Neural cell (in vitro differentiated cells): ENCODE data around the gene ZNF529. TPM values are rescaled to one million over a fixed set of nuclear protein-coding genes. Genes with fewer than 3 reads are reported as not detected.

Experiments used
- H2AFZ ChIP-seq: fragments of 200-600, 300-800 bp; sonication (generic), shearing (Covaris generic); 2 replicates; pipeline ENCODE4 v1.6.0; 2014; ENCODE audit warnings: low read depth, mild to moderate bottlenecking, antibody characterized with exemption, low read length, moderate library complexity
- H3F3A ChIP-seq: fragments of 200-600 bp; shearing (Covaris generic); 2 replicates; pipeline ENCODE4 v1.6.1; 2016; ENCODE audit warnings: mild to moderate bottlenecking, moderate library complexity, mixed read lengths, antibody characterized with exemption, low read length; ENCODE audit not compliant: insufficient read depth, poor library complexity, severe bottlenecking
- H3K27ac ChIP-seq: fragments of 200-600, 300-800 bp; sonication (generic), shearing (Covaris generic); 2 replicates; pipeline ENCODE4 v1.5.1; 2014; ENCODE audit warnings: mild to moderate bottlenecking, low read length, moderate library complexity
- H3K27me3 ChIP-seq: fragments of 300-800, 200-600 bp; sonication (generic), shearing (Covaris generic); 2 replicates; pipeline ENCODE4 v1.6.0; 2014; ENCODE audit warnings: mild to moderate bottlenecking, low read depth, low read length, moderate library complexity; ENCODE audit not compliant: insufficient read depth
- H3K36me3 ChIP-seq: fragments of 300-800, 200-600 bp; sonication (generic), shearing (Covaris generic); 2 replicates; pipeline ENCODE4 v1.5.1; 2014; ENCODE audit warnings: mild to moderate bottlenecking, antibody characterized with exemption, low read length, moderate library complexity; ENCODE audit not compliant: insufficient read depth
- H3K4me2 ChIP-seq: fragments of 300-800, 200-600 bp; sonication (generic), shearing (Covaris generic); 2 replicates; pipeline ENCODE4 v1.6.0; 2014; ENCODE audit warnings: mild to moderate bottlenecking, low read length
- H3K4me3 ChIP-seq: fragments of 300-800, 200-600 bp; sonication (generic), shearing (Covaris generic); 2 replicates; pipeline ENCODE4 v1.5.1; 2014; ENCODE audit warnings: mild to moderate bottlenecking, low read length, moderate library complexity
- H3K79me2 ChIP-seq: fragments of 200-600 bp; shearing (Covaris generic); replicated peaks from 2 replicates; pipeline ENCODE4 v1.6.0; 2014; ENCODE audit warnings: mild to moderate bottlenecking, low read length, moderate library complexity; ENCODE audit not compliant: insufficient read depth
- H3K9ac ChIP-seq: fragments of 300-800, 200-600 bp; sonication (generic), shearing (Covaris generic); 2 replicates; pipeline ENCODE4 v1.6.1; 2016; ENCODE audit warnings: mild to moderate bottlenecking, low read length, mixed read lengths
- H3K9me2 ChIP-seq: fragments of 200-600 bp; shearing (Covaris generic); 2 replicates; pipeline ENCODE4 v1.6.1; 2016; ENCODE audit warnings: mild to moderate bottlenecking, low read length, mixed read lengths; ENCODE audit not compliant: insufficient read depth
- H3K9me3 ChIP-seq: fragments of 200-600, 300-800 bp; sonication (generic), shearing (Covaris generic); 2 replicates; pipeline ENCODE4 v1.6.1; 2016; ENCODE audit warnings: mild to moderate bottlenecking, mixed run types, low read length, moderate library complexity, mixed read lengths
- H4K20me1 ChIP-seq: fragments of 200-600 bp; shearing (Covaris generic); 2 replicates; pipeline ENCODE4 v1.6.1; 2016; ENCODE audit warnings: mild to moderate bottlenecking, mixed run types; ENCODE audit not compliant: insufficient read depth
- CTCF ChIP-seq: fragments of 450-650 bp; IDR thresholded peaks from 2 replicates; pipeline ENCODE4 v1.5.1; 2014; ENCODE audit warnings: antibody characterized with exemption, mild to moderate bottlenecking, moderate library complexity; ENCODE audit not compliant: poor library complexity, severe bottlenecking
- EP300 ChIP-seq: fragments of 450-650 bp; conservative IDR thresholded peaks from 2 replicates; pipeline ENCODE4 v1.6.1; 2014; ENCODE audit warnings: antibody characterized with exemption, mild to moderate bottlenecking, moderate library complexity; ENCODE audit not compliant: poor library complexity, severe bottlenecking
- EZH2 ChIP-seq: fragments of 200-600, 300-800 bp; shearing (Covaris generic), sonication (generic); IDR thresholded peaks from 2 replicates; pipeline ENCODE4 v1.6.1; 2014; ENCODE audit warnings: antibody characterized with exemption, low read length, borderline replicate concordance, mild to moderate bottlenecking; ENCODE audit not compliant: insufficient read depth, poor library complexity, severe bottlenecking
- MXI1 ChIP-seq: fragments of 450-650 bp; conservative IDR thresholded peaks from 2 replicates; pipeline ENCODE4 v1.6.1; 2014; ENCODE audit warnings: antibody characterized with exemption, mild to moderate bottlenecking; ENCODE audit not compliant: poor library complexity, severe bottlenecking
- POLR2AphosphoS5 ChIP-seq: IDR thresholded peaks from 2 replicates; pipeline ENCODE4 v1.6.1; 2012
- RAD21 ChIP-seq: fragments of 450-650 bp; conservative IDR thresholded peaks from 2 replicates; pipeline ENCODE4 v1.6.1; 2014; ENCODE audit warnings: antibody characterized with exemption, mild to moderate bottlenecking, moderate library complexity
- SMC3 ChIP-seq: fragments of 450-650 bp; conservative IDR thresholded peaks from 2 replicates; pipeline ENCODE4 v1.6.1; 2014; ENCODE audit warnings: antibody characterized with exemption, mild to moderate bottlenecking, moderate library complexity; ENCODE audit not compliant: poor library complexity
- TAF1 ChIP-seq: IDR thresholded peaks from 2 replicates; pipeline ENCODE4 v1.6.1; 2012; ENCODE audit warnings: low read depth
- polyA plus RNA-seq: library from polyadenylated mRNA; depleted of rRNA; stranded (reverse); fragments of >200 nt; gene quantifications from 2 replicates; pipeline ENCODE4 v1.2.3, GENCODE V29; 2014
- TF ChIP-seq, protein P1 (sequence below): IDR thresholded peaks from 2 replicates; pipeline ENCODE4 v1.6.1; 2012; ENCODE audit warnings: borderline replicate concordance

The ZNF529 gene
- polyA plus RNA-seq, 1 donor from 2014 or later: 54.5 TPM

DNA sequence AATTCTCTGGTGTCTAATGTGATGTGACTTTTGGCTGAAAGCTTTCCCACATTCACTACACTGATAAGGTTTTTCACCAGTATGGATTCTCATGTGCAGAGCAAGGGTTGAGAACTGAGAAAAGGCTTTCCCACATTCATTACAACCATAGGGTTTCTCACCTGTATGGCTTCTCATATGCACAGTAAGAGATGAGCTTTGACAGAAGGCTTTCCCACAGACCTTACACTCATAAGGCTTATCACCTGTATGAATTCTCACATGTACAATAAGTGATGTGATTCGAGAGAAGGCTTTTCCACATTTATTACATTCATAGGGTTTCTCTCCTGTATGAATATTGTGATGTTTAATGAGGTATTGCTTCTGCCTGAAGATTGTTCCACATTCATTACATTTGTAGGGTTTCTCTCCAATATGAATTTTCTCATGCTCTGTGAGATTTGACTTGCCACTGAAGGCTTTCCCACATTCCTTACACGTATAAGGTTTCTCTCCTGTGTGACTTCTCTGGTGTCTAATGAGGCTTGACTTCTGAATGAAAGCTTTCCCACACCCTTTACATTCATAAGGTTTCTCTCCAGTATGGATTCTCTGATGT is 59.0 kb downstream of the ZNF529 start:
- peaks cover 56% of the 10 kb centered on the region for H3K36me3 ChIP-seq
- H2AFZ ChIP-seq: no peak overlapping the region
- no peaks in the 10 kb centered on the region for H3K9me2 ChIP-seq
- H3K27ac ChIP-seq: no peak overlapping the region
- TF ChIP-seq CTCF: no peak
- no peak for TF ChIP-seq RAD21
- TF ChIP-seq, protein P1, sequence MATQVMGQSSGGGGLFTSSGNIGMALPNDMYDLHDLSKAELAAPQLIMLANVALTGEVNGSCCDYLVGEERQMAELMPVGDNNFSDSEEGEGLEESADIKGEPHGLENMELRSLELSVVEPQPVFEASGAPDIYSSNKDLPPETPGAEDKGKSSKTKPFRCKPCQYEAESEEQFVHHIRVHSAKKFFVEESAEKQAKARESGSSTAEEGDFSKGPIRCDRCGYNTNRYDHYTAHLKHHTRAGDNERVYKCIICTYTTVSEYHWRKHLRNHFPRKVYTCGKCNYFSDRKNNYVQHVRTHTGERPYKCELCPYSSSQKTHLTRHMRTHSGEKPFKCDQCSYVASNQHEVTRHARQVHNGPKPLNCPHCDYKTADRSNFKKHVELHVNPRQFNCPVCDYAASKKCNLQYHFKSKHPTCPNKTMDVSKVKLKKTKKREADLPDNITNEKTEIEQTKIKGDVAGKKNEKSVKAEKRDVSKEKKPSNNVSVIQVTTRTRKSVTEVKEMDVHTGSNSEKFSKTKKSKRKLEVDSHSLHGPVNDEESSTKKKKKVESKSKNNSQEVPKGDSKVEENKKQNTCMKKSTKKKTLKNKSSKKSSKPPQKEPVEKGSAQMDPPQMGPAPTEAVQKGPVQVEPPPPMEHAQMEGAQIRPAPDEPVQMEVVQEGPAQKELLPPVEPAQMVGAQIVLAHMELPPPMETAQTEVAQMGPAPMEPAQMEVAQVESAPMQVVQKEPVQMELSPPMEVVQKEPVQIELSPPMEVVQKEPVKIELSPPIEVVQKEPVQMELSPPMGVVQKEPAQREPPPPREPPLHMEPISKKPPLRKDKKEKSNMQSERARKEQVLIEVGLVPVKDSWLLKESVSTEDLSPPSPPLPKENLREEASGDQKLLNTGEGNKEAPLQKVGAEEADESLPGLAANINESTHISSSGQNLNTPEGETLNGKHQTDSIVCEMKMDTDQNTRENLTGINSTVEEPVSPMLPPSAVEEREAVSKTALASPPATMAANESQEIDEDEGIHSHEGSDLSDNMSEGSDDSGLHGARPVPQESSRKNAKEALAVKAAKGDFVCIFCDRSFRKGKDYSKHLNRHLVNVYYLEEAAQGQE: no peak
- no peak for TF ChIP-seq SMC3
- no peak for TF ChIP-seq EP300
- no peak for TF ChIP-seq MXI1
- TF ChIP-seq POLR2AphosphoS5: no peak
- TF ChIP-seq EZH2: no peak
- no peak for TF ChIP-seq TAF1
- H3K79me2 ChIP-seq: peaks cover 27% of the 10 kb centered on the region
- no peak overlapping the region for H3K4me3 ChIP-seq
- H3K9ac ChIP-seq: no peak overlapping the region
- no peaks in the 10 kb centered on the region for H4K20me1 ChIP-seq
- H3K4me2 ChIP-seq: no peak overlapping the region
- no peaks in the 10 kb centered on the region for H3K27me3 ChIP-seq
- H3K9me3 ChIP-seq: peaks cover 55% of the 10 kb centered on the region
- H3F3A ChIP-seq: no peaks in the 10 kb centered on the region

GRCh38 chr19:36508325-36508724 is 64.8 kb downstream of the ZNF529 start:
- no peak overlapping the region for H3K4me3 ChIP-seq
- no peaks in the 10 kb centered on the region for H3F3A ChIP-seq
- no peak overlapping the region for H3K27ac ChIP-seq
- H3K9me2 ChIP-seq: no peaks in the 10 kb centered on the region
- peaks cover 10% of the 10 kb centered on the region for H3K36me3 ChIP-seq
- no peak overlapping the region for H3K4me2 ChIP-seq
- TF ChIP-seq RAD21 (no peak), SMC3 (no peak), CTCF (no peak), TAF1 (no peak), MXI1 (no peak), EZH2 (no peak), EP300 (no peak), POLR2AphosphoS5 (no peak)
- TF ChIP-seq, protein P1: no peak
- H3K9ac ChIP-seq: no peak overlapping the region
- H3K9me3 ChIP-seq: peaks cover 20% of the 10 kb centered on the region
- peaks cover 6% of the 10 kb centered on the region for H3K79me2 ChIP-seq
- no peak overlapping the region for H2AFZ ChIP-seq
- no peaks in the 10 kb centered on the region for H4K20me1 ChIP-seq
- no peaks in the 10 kb centered on the region for H3K27me3 ChIP-seq
